Measurements from ENCODE around the gene PSG5.
"Not testable (repeated sequence)": the region's sequence is repeated elsewhere in the genome, so short reads cannot be mapped to it uniquely, and the experiment has no call there.

The PSG5 gene

DNA sequence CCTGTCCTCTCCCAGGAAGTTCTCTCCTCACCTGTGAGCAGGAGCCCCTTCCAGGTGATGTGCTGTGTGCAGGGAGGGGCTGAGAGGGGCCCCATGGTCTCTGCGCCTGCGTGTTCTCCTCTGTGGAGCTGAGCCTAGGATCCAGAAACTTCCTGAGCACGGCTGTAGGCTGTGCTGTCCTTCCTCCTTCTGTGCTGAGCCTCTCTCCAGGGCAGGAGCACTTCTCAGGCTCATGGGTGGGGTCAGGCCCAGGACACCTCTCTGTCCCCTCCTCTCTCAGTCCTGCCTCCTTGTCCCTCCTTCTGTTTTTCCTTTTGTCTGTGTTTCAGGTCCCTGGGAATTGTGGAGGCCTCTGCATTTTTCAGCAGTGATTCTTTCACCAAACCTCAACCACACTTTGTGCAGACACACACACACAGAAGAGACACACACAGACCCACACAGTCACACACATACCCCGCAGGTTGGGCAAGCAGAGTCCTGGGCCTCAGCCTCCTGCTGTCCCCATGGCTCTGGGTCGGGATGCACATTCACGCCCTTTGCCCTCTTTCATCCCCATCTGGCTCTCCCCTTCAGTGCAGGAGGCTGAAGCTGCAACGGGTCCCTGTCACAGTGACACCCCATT lies at the start of gene PSG5:
TSS of gene PSG5 (minus strand) at position 226 of the 625 bp plus-strand sequence. CDS start at position 95, 131 bp downstream.
- DNase-seq = not testable (repeated sequence)

- not testable (repeated sequence) for DNase-seq
These were observed 49.4 kb upstream of the PSG5 start for GRCh38 chr19:43235686-43236085.

- DNase-seq = no peak
These were observed 43.0 kb upstream of the PSG5 start for GRCh38 chr19:43229315-43229714.

DNA sequence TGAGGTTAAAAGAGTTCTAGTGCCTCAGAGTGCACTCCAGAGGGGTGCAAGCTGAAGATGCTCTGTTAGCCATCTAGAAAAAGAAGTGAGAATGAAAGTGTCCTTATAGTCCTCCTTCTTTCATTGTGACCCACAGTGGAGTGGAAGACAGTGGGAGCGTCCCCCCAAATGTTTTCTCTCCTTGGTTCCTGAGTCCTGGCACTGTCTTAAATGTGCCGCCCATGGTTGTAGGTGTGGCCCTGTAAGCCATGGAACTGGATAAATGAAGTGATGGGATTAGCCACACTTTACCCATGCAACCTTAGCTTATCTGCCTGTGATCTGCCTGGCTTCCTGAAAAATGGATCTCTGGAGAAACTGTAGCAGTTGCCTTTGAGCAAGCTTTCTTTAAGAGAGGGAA lies 42.4 kb upstream of the PSG5 start:
- DNase-seq = not testable (repeated sequence)

- DNase-seq = not testable (repeated sequence)
These were observed 40.6 kb upstream of the PSG5 start for GRCh38 chr19:43226986-43227385.

GRCh38 chr19:43224855-43225253 lies 38.5 kb upstream of the PSG5 start:
- DNase-seq = no peak

DNA sequence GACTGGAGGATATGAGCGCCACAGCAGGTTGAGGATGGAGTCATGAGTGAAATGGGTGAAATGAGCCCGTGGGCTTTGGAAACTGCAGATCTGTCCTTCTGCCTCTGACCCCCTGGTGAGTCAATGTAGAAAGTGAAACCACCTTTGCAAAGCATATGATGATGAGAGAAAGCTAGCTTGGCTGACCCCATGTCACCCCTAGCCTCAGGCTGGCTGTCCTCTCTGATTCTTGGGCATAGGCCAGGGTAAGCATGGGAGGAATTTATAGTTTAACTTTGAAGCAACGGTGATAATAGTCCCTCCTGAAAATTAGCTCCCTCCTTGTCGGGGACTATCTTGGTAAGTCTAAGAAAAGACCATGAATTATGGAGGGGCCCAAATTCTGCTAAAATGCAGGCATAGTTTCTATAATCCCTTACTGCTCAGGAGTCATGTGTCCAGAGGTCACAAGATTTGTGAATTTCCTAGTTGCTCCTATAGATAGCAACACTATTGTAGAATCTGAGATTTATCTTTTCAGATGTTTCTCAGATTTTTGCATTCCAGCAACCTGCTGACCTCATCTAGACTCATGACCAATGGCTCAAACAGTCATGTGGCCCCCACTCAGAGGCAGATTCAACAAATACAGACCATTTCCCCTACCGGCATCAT lies 38.0 kb upstream of the PSG5 start:
- not testable (repeated sequence) for DNase-seq

GRCh38 chr19:43221891-43222290 lies 35.6 kb upstream of the PSG5 start:
- DNase-seq = not testable (repeated sequence)

DNA sequence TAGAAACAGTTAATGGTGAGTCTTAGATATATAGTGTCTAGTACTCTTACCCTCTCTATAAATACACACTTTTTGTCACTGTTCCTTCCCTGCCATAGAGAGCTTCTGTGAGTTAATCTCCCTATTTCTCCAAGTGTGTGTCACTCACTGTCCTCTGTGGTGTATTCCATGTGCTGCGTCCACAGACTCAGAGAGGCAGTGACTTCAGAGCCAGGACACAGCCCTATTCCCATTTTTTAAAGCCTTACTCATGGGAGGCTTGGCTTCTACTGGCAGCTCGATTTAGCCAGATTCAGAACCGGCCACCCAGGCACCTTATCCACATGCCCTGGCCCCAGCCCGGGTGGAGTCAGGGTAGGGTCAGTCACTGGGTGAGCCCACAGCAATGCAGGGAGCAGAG lies 32.8 kb upstream of the PSG5 start:
- not testable (repeated sequence) for DNase-seq

DNA sequence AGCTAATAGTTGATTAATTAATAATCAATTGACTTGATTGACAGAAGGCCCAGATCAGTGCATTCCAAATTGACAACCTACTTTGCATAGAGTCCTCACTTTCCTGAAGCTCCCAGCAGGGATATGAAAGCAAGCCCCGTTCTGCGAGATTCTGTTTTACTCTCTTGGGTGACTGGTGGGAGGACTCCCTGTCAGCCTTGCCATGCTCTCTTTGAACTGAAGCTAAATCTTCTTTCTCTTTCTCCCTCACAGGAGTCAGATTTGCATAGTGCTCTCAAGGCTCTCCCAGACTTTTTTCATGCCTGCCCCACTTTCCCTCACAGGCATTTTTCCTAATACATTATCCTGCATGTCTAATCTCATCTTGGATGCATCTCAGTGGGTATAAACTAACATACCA lies 29.5 kb upstream of the PSG5 start:
- not testable (repeated sequence) for DNase-seq

DNA sequence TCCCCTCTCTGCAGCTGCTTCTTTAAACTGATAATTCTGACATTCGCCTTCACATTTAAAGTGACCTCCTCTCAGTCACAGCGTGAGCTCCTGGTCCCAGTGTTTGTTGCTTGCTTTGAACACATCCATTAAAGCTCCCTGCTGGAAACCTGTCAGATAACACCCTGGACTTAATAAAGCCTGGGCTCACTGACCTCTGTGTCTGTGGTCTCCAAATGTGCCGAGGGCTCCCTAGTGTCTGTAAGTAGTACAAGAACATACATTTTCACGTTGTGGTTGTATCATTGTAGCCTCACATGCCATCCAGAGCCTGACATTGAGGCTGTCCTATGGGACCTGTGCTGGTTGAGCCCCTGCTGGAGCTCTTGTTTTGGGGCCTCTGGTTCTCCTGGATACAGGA lies 21.7 kb upstream of the PSG5 start:
- DNase-seq = no peak

- DNase-seq = not testable (repeated sequence)
These were observed 20.8 kb upstream of the PSG5 start for GRCh38 chr19:43207174-43207573.

DNA sequence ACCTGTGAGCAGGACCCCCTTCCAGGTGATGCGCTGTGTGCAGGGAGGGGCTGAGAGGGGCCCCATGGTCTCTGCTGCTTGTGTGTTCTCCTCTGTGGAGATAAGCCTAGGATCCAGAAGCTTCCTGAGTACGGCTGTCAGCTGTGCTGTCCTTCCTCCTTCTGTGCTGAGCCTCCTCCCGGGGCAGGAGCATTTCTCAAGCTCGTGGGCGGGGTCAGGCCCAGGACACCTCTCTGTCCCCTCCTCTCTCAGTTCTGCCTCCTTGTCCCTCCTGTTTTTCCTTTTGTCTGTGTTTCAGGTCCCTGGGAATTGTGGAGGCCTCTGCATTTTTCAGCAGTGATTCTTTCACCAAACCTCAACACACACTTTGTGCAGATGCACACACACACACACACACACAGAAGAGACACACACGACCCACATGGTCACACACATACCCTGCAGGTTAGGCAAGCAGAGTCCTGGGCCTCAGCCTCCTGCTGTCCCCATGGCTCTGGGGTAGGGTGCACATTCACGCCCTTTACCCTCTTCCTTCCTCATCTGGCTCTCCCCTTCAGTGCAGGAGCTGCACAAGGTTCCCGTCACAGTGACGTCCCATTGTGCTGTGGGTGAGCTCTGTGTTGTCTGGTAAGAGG lies 19.3 kb upstream of the PSG5 start, which contains the start of gene PSG4:
TSS of gene PSG4 (minus strand) at position 168 of the 635 bp plus-strand sequence. CDS start at position 66, 102 bp downstream.
- DNase-seq = not testable (repeated sequence)

- DNase-seq = not testable (repeated sequence)
These were observed 17.3 kb upstream of the PSG5 start for GRCh38 chr19:43203611-43204010.

GRCh38 chr19:43201891-43202290 lies 15.6 kb upstream of the PSG5 start:
- DNase-seq = not testable (repeated sequence)

GRCh38 chr19:43201337-43201801 lies 15.0 kb upstream of the PSG5 start:
- not testable (repeated sequence) for DNase-seq

DNA sequence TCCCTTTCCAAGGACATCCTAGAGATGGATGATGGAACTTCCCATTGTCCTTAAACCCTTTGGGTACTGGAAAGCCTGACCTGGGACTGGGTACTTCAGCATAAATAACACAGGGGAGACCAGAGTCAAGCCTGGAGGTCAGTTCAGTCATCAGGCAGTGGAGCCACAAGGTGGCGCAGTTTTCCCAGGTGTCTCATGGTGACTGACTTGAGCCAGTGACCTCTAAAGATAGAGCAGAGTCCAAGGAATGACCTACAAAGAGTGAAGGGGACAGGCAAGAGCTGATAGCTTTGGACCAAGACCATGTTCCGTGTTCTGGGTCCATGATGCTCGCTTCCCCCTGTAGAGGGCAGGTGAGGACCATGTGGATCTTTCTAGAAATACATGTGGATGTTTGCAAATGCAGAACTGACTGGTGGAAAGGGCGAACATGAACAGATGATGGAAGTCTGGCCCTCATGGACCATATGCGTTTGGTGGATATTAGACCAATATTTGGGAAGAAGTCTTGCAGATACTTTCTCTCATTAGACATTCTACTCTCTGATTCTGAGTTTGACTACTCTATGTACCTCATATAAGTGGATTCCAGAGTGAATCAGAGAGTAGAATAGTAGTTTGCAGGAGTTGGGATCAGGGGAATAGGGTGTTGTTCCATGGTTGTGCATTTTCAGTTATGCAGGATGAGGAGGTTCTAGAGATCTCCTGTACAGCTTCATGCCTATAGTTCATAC lies 12.5 kb upstream of the PSG5 start:
- DNase-seq = not testable (repeated sequence)

DNA sequence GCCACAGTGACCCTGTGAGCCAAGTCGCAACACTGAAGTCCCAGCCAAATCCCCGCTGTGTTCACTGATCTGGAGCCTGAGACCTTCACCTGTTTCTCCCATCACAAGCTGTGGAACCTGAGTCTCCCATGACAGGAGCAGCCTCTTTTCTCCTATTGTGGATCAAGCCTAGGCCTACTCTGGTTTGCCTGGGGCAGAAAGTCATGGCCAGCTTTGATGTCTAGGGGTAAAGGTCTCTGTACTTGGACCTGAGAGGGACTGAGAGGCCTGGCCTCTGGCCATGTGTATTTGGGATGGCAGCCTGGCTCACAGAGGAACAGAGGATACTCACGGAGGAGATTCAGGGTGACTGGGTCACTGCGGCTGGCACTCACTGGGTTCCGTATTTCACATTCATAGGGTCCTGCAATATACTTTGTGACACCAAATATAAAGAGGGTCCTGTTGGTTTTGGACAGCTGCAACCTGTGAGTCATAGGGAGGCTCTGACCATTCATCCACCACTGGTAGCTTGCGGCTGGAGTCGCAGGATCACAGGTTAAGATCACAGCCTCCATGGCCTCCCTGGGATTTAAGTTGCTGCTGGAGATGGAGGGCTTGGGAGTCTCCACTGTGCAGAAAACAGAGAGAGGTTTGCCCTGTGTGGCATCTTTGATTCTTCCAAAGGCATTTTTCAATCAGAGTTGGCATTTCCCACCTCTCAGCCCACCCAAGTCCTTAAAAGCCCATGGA lies 11.5 kb upstream of the PSG5 start:
- DNase-seq = not testable (repeated sequence)

DNA sequence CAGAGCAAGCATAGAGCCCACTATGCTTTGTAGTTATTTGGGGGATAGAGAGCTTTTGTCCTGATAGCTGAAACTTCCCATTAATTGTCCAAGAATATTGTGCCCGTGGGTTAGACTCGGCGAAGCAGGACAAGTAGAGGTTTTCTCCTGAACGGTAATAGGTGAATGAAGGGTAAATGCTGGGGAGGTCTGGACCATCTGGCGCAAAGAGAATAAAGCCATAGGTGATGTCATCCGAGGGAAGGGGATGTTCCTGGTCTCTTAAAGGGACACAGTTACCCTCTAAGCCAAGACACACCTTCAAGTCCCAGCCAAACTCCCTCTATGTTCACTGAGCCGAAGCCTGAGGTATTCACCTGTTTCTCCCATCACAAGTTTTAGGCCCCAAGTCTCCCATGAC lies 8.1 kb upstream of the PSG5 start:
- DNase-seq = not testable (repeated sequence)

- not testable (repeated sequence) for DNase-seq
These were observed 6.2 kb upstream of the PSG5 start for GRCh38 chr19:43192381-43193155.

- DNase-seq = not testable (repeated sequence)
These were observed 1.8 kb upstream of the PSG5 start for GRCh38 chr19:43188092-43188491.
